ENCODE results near the gene CCDC122. TPM values are rescaled to one million over a fixed set of nuclear protein-coding genes. Genes with fewer than 3 reads are reported as not detected.

CCDC122 gene
- total RNA-seq, 1 experiment from 2014 or later: 10.5 TPM

DNA sequence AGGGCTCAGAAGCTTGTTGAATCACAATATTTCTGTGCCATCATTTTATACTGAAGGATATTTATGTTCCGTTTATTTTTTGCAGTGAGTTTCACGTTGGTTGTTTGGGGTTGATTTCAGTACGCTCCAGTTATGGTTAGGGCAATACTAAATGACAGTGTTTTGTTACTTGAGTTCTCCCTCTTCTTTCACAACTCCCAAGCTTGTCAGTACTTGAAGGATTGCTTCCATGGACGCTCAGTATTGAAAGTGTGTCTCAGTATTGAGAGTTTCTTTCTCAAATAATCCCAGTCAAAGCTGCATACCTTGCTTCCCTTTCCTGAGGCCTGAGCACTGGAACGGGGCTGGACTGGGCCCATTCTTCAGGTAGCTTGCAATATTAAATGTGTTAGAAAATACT, 39.1 kb upstream of the CCDC122 start (continued):
- TF ChIP-seq, protein P1, sequence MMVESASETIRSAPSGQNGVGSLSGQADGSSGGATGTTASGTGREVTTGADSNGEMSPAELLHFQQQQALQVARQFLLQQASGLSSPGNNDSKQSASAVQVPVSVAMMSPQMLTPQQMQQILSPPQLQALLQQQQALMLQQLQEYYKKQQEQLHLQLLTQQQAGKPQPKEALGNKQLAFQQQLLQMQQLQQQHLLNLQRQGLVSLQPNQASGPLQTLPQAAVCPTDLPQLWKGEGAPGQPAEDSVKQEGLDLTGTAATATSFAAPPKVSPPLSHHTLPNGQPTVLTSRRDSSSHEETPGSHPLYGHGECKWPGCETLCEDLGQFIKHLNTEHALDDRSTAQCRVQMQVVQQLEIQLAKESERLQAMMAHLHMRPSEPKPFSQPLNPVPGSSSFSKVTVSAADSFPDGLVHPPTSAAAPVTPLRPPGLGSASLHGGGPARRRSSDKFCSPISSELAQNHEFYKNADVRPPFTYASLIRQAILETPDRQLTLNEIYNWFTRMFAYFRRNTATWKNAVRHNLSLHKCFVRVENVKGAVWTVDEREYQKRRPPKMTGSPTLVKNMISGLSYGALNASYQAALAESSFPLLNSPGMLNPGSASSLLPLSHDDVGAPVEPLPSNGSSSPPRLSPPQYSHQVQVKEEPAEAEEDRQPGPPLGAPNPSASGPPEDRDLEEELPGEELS (CRISPR knock-in tag; IDR thresholded peaks at IDR 0.05): no peak

DNA sequence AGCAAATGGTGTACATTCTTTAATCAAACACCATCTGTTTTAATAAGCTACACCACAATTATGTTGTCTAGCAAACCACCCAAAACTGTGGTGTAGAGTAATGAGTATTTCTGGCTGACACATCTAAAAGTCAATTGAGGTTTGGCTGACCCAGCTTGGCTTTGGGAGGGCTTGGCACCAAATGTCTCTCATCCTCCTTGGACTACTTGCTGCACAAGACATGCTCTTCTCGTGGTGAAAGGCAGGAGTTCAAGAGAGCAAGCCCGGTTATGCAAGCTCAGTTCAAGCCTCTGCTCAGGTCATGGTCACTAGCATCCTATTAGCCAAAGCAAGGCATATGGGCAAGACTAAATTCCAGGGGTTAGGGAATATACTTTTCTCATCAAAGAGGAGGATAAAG, 37.3 kb upstream of the CCDC122 start:
- Mint-ChIP-seq H3K4me1 (no peaks in the 10 kb centered on the region), H3K4me3 (no peak overlapping the region), H3K27me3 (ENCODE audit: low read depth) (no peaks in the 10 kb centered on the region), H3K27ac (no peak overlapping the region), H3K9me3 (no peaks in the 10 kb centered on the region), H3K36me3 (no peaks in the 10 kb centered on the region)
- CTCF ChIA-PET: no interaction called here
- POLR2A ChIA-PET: no interaction called here
- ATAC-seq (no peak), DNase-seq (ENCODE audit: low spot score) (no peak)
- TF ChIP-seq, protein P2, sequence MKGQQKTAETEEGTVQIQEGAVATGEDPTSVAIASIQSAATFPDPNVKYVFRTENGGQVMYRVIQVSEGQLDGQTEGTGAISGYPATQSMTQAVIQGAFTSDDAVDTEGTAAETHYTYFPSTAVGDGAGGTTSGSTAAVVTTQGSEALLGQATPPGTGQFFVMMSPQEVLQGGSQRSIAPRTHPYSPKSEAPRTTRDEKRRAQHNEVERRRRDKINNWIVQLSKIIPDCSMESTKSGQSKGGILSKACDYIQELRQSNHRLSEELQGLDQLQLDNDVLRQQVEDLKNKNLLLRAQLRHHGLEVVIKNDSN (CRISPR knock-in tag; IDR thresholded peaks at IDR 0.05): no peak
- TF ChIP-seq, protein P3, sequence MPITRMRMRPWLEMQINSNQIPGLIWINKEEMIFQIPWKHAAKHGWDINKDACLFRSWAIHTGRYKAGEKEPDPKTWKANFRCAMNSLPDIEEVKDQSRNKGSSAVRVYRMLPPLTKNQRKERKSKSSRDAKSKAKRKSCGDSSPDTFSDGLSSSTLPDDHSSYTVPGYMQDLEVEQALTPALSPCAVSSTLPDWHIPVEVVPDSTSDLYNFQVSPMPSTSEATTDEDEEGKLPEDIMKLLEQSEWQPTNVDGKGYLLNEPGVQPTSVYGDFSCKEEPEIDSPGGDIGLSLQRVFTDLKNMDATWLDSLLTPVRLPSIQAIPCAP (CRISPR knock-in tag; IDR thresholded peaks at IDR 0.05): no peak

DNA sequence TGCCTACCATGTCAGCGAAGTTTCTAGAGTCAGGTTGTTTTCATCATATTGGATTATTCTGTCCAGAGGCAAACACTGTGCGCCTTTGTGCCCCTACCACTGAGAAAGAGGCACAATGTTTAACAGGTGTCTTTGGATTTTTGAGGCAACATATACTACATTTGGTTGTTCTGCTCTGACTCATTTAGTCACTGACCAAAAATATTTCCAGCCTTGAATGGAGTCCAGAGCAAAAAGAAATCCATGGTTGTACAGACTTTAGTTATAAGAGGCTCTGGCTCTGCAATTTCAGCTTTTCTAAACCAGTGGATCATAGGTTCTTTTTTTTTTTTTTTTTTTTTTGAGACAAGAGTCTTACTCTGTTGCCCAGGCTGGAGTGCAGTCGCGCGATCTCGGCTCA, 35.9 kb upstream of the CCDC122 start:
- no peaks in the 10 kb centered on the region for H3K9me3 Mint-ChIP-seq

DNA sequence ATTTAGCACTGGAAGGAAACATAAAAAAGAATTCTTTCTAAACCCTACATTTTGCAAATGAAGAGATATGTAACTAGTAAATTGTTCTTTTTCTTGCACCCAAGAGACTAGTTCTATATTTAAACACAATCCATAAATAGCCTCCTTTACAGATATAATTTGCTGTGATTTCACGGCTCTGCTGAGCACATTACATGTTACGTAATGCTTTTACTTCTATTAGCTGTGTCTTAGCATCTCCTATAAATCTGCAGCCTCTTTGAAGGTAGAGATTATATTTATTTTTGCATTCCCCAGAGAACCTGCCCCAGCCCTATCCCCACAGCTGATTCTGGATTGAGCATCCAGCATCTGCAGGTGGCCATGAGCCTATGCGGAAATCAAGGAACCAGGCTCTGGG, 32.3 kb upstream of the CCDC122 start:
- DNase-seq (ENCODE audit: low spot score): no peak
- no peaks in the 10 kb centered on the region for H3K4me1 Mint-ChIP-seq
- POLR2A ChIA-PET: no interaction called here
- H3K36me3 Mint-ChIP-seq: no peaks in the 10 kb centered on the region
- no peaks in the 10 kb centered on the region for H3K9me3 Mint-ChIP-seq
- no peak overlapping the region for H3K27ac Mint-ChIP-seq
- H3K27me3 Mint-ChIP-seq (ENCODE audit: low read depth): no peaks in the 10 kb centered on the region
- H3K4me3 Mint-ChIP-seq: no peak overlapping the region
- no peak for ATAC-seq
- CTCF ChIA-PET: interaction anchor here (1.6 kb wide), 1 partner anchor 137 kb away, joined by 4 read pairs; no protein-coding TSS in a partner anchor
- no peak for TF ChIP-seq NR3C1 (CRISPR knock-in tag; conservative IDR thresholded peaks at IDR 0.05; ENCODE audit: low read depth)
- TF ChIP-seq SOX15 (CRISPR knock-in tag; IDR thresholded peaks at IDR 0.05): no peak
- no peak for TF ChIP-seq NR2C2 (CRISPR knock-in tag; IDR thresholded peaks at IDR 0.05)
- TF ChIP-seq, protein P4, sequence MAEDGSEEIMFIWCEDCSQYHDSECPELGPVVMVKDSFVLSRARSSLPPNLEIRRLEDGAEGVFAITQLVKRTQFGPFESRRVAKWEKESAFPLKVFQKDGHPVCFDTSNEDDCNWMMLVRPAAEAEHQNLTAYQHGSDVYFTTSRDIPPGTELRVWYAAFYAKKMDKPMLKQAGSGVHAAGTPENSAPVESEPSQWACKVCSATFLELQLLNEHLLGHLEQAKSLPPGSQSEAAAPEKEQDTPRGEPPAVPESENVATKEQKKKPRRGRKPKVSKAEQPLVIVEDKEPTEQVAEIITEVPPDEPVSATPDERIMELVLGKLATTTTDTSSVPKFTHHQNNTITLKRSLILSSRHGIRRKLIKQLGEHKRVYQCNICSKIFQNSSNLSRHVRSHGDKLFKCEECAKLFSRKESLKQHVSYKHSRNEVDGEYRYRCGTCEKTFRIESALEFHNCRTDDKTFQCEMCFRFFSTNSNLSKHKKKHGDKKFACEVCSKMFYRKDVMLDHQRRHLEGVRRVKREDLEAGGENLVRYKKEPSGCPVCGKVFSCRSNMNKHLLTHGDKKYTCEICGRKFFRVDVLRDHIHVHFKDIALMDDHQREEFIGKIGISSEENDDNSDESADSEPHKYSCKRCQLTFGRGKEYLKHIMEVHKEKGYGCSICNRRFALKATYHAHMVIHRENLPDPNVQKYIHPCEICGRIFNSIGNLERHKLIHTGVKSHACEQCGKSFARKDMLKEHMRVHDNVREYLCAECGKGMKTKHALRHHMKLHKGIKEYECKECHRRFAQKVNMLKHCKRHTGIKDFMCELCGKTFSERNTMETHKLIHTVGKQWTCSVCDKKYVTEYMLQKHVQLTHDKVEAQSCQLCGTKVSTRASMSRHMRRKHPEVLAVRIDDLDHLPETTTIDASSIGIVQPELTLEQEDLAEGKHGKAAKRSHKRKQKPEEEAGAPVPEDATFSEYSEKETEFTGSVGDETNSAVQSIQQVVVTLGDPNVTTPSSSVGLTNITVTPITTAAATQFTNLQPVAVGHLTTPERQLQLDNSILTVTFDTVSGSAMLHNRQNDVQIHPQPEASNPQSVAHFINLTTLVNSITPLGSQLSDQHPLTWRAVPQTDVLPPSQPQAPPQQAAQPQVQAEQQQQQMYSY (CRISPR knock-in tag; IDR thresholded peaks at IDR 0.05): no peak
- TF ChIP-seq HMGA2 (CRISPR knock-in tag; IDR thresholded peaks at IDR 0.05): no peak
- no peak for TF ChIP-seq OVOL2 (CRISPR knock-in tag; IDR thresholded peaks at IDR 0.05; ENCODE audit: borderline replicate concordance)
- no peak for TF ChIP-seq MXD4 (CRISPR knock-in tag; IDR thresholded peaks at IDR 0.05; ENCODE audit: borderline replicate concordance)
- no peak for TF ChIP-seq FOXK1 (CRISPR knock-in tag; IDR thresholded peaks at IDR 0.05)
- no peak for TF ChIP-seq JAZF1 (CRISPR knock-in tag; IDR thresholded peaks at IDR 0.05)

More for the DNA sequence above, 35.9 kb upstream of the CCDC122 start:
- CTCF ChIA-PET: interaction anchor here (1.2 kb wide), 1 partner anchor 202 kb away, joined by 3 read pairs; no protein-coding TSS in a partner anchor
- TF ChIP-seq, protein P5, sequence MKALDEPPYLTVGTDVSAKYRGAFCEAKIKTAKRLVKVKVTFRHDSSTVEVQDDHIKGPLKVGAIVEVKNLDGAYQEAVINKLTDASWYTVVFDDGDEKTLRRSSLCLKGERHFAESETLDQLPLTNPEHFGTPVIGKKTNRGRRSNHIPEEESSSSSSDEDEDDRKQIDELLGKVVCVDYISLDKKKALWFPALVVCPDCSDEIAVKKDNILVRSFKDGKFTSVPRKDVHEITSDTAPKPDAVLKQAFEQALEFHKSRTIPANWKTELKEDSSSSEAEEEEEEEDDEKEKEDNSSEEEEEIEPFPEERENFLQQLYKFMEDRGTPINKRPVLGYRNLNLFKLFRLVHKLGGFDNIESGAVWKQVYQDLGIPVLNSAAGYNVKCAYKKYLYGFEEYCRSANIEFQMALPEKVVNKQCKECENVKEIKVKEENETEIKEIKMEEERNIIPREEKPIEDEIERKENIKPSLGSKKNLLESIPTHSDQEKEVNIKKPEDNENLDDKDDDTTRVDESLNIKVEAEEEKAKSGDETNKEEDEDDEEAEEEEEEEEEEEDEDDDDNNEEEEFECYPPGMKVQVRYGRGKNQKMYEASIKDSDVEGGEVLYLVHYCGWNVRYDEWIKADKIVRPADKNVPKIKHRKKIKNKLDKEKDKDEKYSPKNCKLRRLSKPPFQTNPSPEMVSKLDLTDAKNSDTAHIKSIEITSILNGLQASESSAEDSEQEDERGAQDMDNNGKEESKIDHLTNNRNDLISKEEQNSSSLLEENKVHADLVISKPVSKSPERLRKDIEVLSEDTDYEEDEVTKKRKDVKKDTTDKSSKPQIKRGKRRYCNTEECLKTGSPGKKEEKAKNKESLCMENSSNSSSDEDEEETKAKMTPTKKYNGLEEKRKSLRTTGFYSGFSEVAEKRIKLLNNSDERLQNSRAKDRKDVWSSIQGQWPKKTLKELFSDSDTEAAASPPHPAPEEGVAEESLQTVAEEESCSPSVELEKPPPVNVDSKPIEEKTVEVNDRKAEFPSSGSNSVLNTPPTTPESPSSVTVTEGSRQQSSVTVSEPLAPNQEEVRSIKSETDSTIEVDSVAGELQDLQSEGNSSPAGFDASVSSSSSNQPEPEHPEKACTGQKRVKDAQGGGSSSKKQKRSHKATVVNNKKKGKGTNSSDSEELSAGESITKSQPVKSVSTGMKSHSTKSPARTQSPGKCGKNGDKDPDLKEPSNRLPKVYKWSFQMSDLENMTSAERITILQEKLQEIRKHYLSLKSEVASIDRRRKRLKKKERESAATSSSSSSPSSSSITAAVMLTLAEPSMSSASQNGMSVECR (CRISPR knock-in tag; IDR thresholded peaks at IDR 0.05; ENCODE audit: borderline replicate concordance): no peak
- TF ChIP-seq TCF7 (CRISPR knock-in tag; IDR thresholded peaks at IDR 0.05; ENCODE audit: low read depth) (no peak), TEAD1 (CRISPR knock-in tag; IDR thresholded peaks at IDR 0.05) (no peak)
- TF ChIP-seq, protein P6, sequence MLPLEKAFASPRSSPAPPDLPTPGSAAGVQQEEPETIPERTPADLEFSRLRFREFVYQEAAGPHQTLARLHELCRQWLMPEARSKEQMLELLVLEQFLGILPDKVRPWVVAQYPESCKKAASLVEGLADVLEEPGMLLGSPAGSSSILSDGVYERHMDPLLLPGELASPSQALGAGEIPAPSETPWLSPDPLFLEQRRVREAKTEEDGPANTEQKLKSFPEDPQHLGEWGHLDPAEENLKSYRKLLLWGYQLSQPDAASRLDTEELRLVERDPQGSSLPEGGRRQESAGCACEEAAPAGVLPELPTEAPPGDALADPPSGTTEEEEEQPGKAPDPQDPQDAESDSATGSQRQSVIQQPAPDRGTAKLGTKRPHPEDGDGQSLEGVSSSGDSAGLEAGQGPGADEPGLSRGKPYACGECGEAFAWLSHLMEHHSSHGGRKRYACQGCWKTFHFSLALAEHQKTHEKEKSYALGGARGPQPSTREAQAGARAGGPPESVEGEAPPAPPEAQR (CRISPR knock-in tag; IDR thresholded peaks at IDR 0.05): no peak
- no peak for ATAC-seq
- H3K36me3 Mint-ChIP-seq: no peaks in the 10 kb centered on the region
- DNase-seq (ENCODE audit: low spot score): no peak
- POLR2A ChIA-PET: no interaction called here
- H3K27me3 Mint-ChIP-seq (ENCODE audit: low read depth): no peaks in the 10 kb centered on the region
- H3K4me3 Mint-ChIP-seq: no peak overlapping the region
- no peak overlapping the region for H3K27ac Mint-ChIP-seq
- no peaks in the 10 kb centered on the region for H3K4me1 Mint-ChIP-seq

Data from WTC11 (cell line).